Heart left ventricle (tissue), 16 donors: ENCODE data around the gene FCN1. TPM values are rescaled to one million over a fixed set of nuclear protein-coding genes. Genes with fewer than 3 reads are reported as not detected.

Experiments
- ATAC-seq, 4 donors: fragments of 200-7000 bp; cut with Tn5 transposase; one replicate each; pipeline ENCODE4 v1.9.1; 2020 to 2022; ENCODE audit warnings: moderate library complexity in 4 of 4, mild to moderate bottlenecking in 3 of 4, moderate number of reproducible peaks in 1 of 4
- DNase-seq, 5 donors: peaks; one replicate each; pipeline ENCODE4 v3.0.0-alpha.2; 2020
- H3K27ac ChIP-seq, 12 donors: fragments of 200-600 bp; sonication (generic) in 4 of 12; one replicate each; pipeline versions ENCODE4 v1.5.0 to v1.8.0; 2016 to 2022; ENCODE audit warnings: mild to moderate bottlenecking in 2 of 12
- H3K27me3 ChIP-seq, 9 donors: fragments of 200-600 bp; sonication (generic) in 2 of 9; one replicate each; pipeline versions ENCODE4 v1.5.1 to v1.8.0; 2016 to 2022; ENCODE audit warnings: mild to moderate bottlenecking in 3 of 9
- H3K36me3 ChIP-seq, 9 donors: fragments of 200-600 bp; sonication (generic) in 2 of 9; one replicate each; pipeline versions ENCODE4 v1.5.0 to v1.8.0; 2018 to 2022; ENCODE audit warnings: mild to moderate bottlenecking in 2 of 9
- H3K4me1 ChIP-seq, 12 donors: fragments of 200-600 bp; sonication (generic) in 4 of 12; one replicate each; pipeline versions ENCODE4 v1.5.0 to v1.8.0; 2016 to 2022; ENCODE audit warnings: mild to moderate bottlenecking in 3 of 12
- H3K4me3 ChIP-seq, 12 donors: fragments of 200-600 bp; sonication (generic) in 4 of 12; one replicate each; pipeline versions ENCODE4 v1.5.0 to v1.8.0; 2017 to 2022; ENCODE audit warnings: mild to moderate bottlenecking in 9 of 12, moderate library complexity in 4 of 12
- H3K9me3 ChIP-seq, 12 donors: fragments of 200-600 bp; sonication (generic) in 4 of 12; one replicate each; pipeline versions ENCODE4 v1.5.0 to v1.8.0; 2016 to 2022; ENCODE audit warnings: mild to moderate bottlenecking in 1 of 12
- CTCF ChIP-seq, 12 donors: fragments of 200-600 bp; sonication (generic) in 4 of 12; IDR thresholded peaks; one replicate each; pipeline versions ENCODE4 v1.5.0 to v1.8.0; 2018 to 2022; ENCODE audit warnings: antibody characterized with exemption in 12 of 12, mild to moderate bottlenecking in 5 of 12
- POLR2A ChIP-seq, 2 donors: fragments of 450-650 bp; IDR thresholded peaks; one replicate each; pipeline ENCODE4 v1.6.1; 2017; ENCODE audit warnings: antibody characterized with exemption in 2 of 2, mild to moderate bottlenecking in 2 of 2, moderate library complexity in 2 of 2
- WGBS, 4 donors: extraction: QIAGEN DNeasy Blood & Tissue Kit in 2 of 4; methylation state at CpG; one replicate each; pipeline versions ENCODE4 v1.1.5 to v1.1.7; 2013 to 2018; 5-methylcytosine and 5-hydroxymethylcytosine counted together
- intact Hi-C, 10 donors: fragments of 100-400 bp; cut with DNase I; formaldehyde crosslinking; loops; one replicate each; pipeline versions ENCODE4 v1.11.1 to v1.14.2; 2022
- polyA plus RNA-seq, 2 donors: library from polyadenylated mRNA; stranded (reverse); fragments of 200-250 nt; gene quantifications; one replicate each; pipeline ENCODE4 v1.2.3, GENCODE V29; 2013
- total RNA-seq, 9 donors: library from RNA; depleted of rRNA in 2 of 9; stranded (reverse); fragments of >200 nt in 2 of 9; fragmentation: NEBNext Ultra II Directional in 3 of 9; extraction: Animal tissue kit (Norgen Biotek cat#: 25700) in 3 of 9; gene quantifications; one replicate each; pipeline versions ENCODE4 v1.1.0 to v1.2.4, GENCODE V29; 2016 to 2023
- donor health status: ischemic (EF 13 %, LVEDD 7.1; RV severe dilation, severe dysfunction).
- donor health status: healthy with polysubstance abuse.
- donor health status: DM: no; HTN: yes; CAD: no.
- donor health status: DM: no; HTN: no; CAD: no.
- donor health status: ischemic (EF 25% LVEDD 6.9; RV normal size, moderate dysfunction).
- donor health status: ischemic (EF 25% LVEDD 5.7; RV mildly dilated, moderate dysfunction).
- donor health status: healthy.
- donor health status: DM: yes; HTN: yes; CAD: no.
- donor health status: ischemic (EF 35%, LVEDD 5.7; RV mildly dilated, moderate dysfunction).
- donor health status: nonischemic (EF 11% LVEDD 7.7; RV severe dilation, severe dysfunction).
- donor health status: DM: yes; HTN: yes; CAD: no.
- donor health status: PGD.
- donor health status: ischemic (EF 29% LVEDD 5.4; RV normal size, mild dysfunction).
- donor health status: nonischemic (EF 23%, LVEDD 6.1; RV moderate dilation, normal function).

FCN1 gene
- total and polyA plus RNA-seq, 11 donors: 0.81 to 87.5 (median 1.6) TPM

GRCh38 chr9:134899168-134899567, 18.5 kb downstream of the FCN1 start:
- H3K4me3 ChIP-seq: no peak overlapping the region
- intact Hi-C loops: loop anchor here in 3 of 10 donors (5.0 to 10.0 kb wide), 3 partner anchors 114 to 124 kb away; no protein-coding TSS in a partner anchor
- peaks cover 2 to 39% (median 31%) of the 10 kb centered on the region in 12 donors for H3K4me1 ChIP-seq
- TF ChIP-seq POLR2A (IDR thresholded peaks at IDR 0.05) (no peak), CTCF (IDR thresholded peaks at IDR 0.05) (no peak)
- WGBS, 4 donors: 76 to 96% (median 86%) methylated on average over 3 of the region's 3 CpGs
- H3K27ac ChIP-seq: no peak overlapping the region
- ATAC-seq (no peak), DNase-seq (no peak)
- H3K9me3 ChIP-seq: peaks cover 0 to 26% (median 11%) of the 10 kb centered on the region in 12 donors
- H3K36me3 ChIP-seq: no peaks in the 10 kb centered on the region
- no peaks in the 10 kb centered on the region for H3K27me3 ChIP-seq

GRCh38 chr9:134898319-134898718, 19.4 kb downstream of the FCN1 start:
- H3K36me3 ChIP-seq: no peaks in the 10 kb centered on the region
- no peak overlapping the region for H3K4me3 ChIP-seq
- no peak for ATAC-seq
- H3K27me3 ChIP-seq: no peaks in the 10 kb centered on the region
- TF ChIP-seq POLR2A (IDR thresholded peaks at IDR 0.05) (no peak), CTCF (IDR thresholded peaks at IDR 0.05) (no peak)
- H3K9me3 ChIP-seq: peaks cover 0 to 27% (median 11%) of the 10 kb centered on the region in 12 donors
- intact Hi-C loops: loop anchor here in 3 of 10 donors (5.0 to 10.0 kb wide), 3 partner anchors 114 to 124 kb away; no protein-coding TSS in a partner anchor
- no peak for DNase-seq
- H3K4me1 ChIP-seq: peaks cover 2 to 39% (median 31%) of the 10 kb centered on the region in 12 donors
- WGBS, 4 donors: 0 to 50% (median 44%) methylated on average over 1 to 2 of the region's 2 CpGs
- peak overlapping the region in 10 of 12 donors; percentile 12 to 88 (median 62) for H3K27ac ChIP-seq

GRCh38 chr9:134897584-134898170, 20.0 kb downstream of the FCN1 start:
- Histone ChIP-seq H3K4me1 (peaks cover 2 to 39% (median 31%) of the 10 kb centered on the region in 12 donors), H3K9me3 (peaks cover 0 to 27% (median 11%) of the 10 kb centered on the region in 12 donors), H3K27ac (peak overlapping the region in 11 of 12 donors; percentile 12 to 88 (median 63)), H3K27me3 (no peaks in the 10 kb centered on the region), H3K36me3 (no peaks in the 10 kb centered on the region), H3K4me3 (no peak overlapping the region)
- DNase-seq (no peak), ATAC-seq (peak; percentile 36 to 65 (median 48))
- intact Hi-C loops: loop anchor here in 3 of 10 donors (5.0 to 10.0 kb wide), 3 partner anchors 113 to 123 kb away; no protein-coding TSS in a partner anchor
- no peak for TF ChIP-seq POLR2A (IDR thresholded peaks at IDR 0.05)
- TF ChIP-seq CTCF (IDR thresholded peaks at IDR 0.05): no peak
- 34 to 44% (median 39%) methylated on average over 2 of the region's 2 CpGs for WGBS, 4 donors

- Histone ChIP-seq H3K9me3 (peaks cover 0 to 27% (median 11%) of the 10 kb centered on the region in 12 donors), H3K4me1 (peaks cover 2 to 42% (median 31%) of the 10 kb centered on the region in 12 donors), H3K27ac (peak overlapping the region; percentile 59 to 88 (median 76)), H3K4me3 (no peak overlapping the region), H3K36me3 (no peaks in the 10 kb centered on the region), H3K27me3 (no peaks in the 10 kb centered on the region)
- intact Hi-C loops: loop anchor here in 4 of 10 donors (1.0 to 10.0 kb wide), 4 partner anchors 112 to 122 kb away; no protein-coding TSS in a partner anchor
- ATAC-seq: no peak
- WGBS, 4 donors: 51 to 68% (median 56%) methylated on average over 14 of the region's 14 CpGs
- DNase-seq: no peak
- no peak for TF ChIP-seq POLR2A (IDR thresholded peaks at IDR 0.05)
- TF ChIP-seq CTCF (IDR thresholded peaks at IDR 0.05): no peak
Observed at GRCh38 chr9:134896834-134897583, 20.7 kb downstream of the FCN1 start.
